HG03378 (cell line): ENCODE data around the gene EEF1AKMT3.

Experiments used
- ATAC-seq: cut with Tn5 transposase; IDR thresholded peaks from one replicate; pipeline ENCODE4 v1.9.1; 2021; ENCODE audit warnings: mild to moderate bottlenecking, moderate library complexity; ENCODE audit not compliant: unreplicated experiment

EEF1AKMT3 gene

DNA sequence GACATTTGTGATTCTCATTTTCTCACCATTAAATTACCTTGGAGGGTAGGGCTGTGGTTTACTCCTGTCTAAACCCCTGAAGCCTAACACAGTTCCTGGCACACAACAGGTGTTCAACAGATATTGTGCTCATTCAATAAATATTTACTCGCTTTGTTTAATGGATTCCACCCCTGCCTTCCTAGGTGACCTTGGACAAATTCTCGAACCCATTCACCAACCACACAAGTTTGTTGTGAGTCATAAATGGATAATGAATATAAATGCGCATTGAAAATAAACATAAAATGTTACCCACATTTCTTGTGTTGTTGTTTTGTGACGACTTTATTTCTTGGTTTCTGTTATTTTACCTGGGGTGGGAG lies 9.8 kb downstream of the EEF1AKMT3 start:
- ATAC-seq: peak; percentile 8

- peak; percentile 82 for ATAC-seq
These were observed 10.4 kb downstream of the EEF1AKMT3 start, which contains the start of gene TSFM for GRCh38 chr12:57782608-57783465. Gene TSFM (plus strand): TSS chr12:57782787. CDS start chr12:57782802, 15 bp downstream.

DNA sequence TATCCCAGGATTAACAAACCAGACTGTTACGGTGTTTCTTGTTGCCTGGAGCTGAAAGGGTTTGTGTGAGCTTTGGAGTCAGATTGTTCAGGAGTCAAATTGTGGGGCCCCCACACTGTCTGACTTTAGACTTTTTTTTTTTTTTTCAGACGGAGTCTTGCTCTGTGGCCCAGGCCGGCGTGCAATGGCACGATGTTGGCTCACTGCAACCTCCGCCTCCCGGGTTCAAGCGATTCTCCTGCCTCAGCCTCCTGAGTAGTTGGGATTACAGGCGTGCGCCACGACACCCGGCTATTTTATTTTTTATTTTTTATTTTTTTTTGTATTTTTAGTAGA lies 11.0 kb downstream of the EEF1AKMT3 start:
- no peak for ATAC-seq

DNA sequence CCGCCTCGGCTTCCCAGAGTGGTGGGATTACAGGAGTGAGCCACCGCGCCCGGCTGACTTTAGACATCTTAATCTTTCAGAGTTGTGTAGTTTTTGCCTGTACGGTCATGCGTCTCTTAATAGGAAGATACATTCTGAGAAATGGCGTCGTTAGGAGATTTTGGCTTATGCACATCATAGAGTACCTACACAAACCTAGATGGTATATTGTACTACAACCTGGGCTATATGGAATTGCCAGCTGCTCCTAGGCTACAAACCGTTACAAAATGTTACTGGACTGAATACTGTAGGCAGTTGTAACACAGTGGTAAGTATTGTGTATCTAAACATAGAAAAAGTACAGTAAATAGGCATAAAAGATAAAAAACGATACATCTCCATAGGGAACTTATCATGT lies 11.4 kb downstream of the EEF1AKMT3 start:
- no peak for ATAC-seq

DNA sequence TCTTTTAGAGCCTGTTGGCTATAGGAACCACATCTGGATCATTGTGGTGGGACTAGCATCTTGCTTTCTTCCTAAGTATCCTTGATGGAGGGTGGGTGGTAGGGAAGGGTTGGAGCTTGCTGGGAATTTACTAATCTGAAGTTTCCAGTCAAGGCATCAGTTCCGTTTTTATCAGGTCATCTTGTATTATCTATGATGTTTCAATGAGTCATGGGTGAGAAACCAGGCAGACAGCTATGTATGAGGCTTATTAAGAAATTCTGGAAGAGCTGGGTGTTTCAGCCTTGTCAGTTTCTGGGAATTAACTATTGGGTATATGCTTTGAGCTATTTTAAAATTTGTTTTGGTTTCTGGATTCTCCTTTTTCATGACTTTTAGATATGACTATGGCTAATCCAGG lies 21.5 kb downstream of the EEF1AKMT3 start:
- ATAC-seq: no peak

GRCh38 chr12:57795354-57795753 lies 22.9 kb downstream of the EEF1AKMT3 start:
- no peak for ATAC-seq

DNA sequence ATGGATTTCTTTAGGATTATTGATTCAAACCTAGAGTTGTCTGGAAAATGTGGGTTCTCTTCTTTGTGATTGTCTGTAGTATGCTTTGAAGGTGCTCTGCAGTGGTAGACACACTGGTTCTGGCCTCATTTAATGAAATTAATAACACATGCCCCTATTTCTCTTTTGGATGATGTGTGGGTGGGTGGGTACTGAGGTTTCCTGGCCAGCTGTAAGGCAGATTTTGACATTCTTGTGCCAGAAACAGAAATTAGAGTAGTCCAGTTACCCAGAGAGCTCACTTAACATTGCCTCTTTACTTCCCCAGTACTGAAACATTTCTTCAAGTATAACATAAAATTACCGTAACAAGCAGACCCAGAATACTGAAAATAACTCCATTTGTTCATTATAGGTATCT lies 24.6 kb downstream of the EEF1AKMT3 start:
- ATAC-seq: no peak

GRCh38 chr12:57797933-57798332 lies 25.5 kb downstream of the EEF1AKMT3 start:
- no peak for ATAC-seq

- ATAC-seq: no peak
These were observed 28.6 kb downstream of the EEF1AKMT3 start for GRCh38 chr12:57800965-57801364.

GRCh38 chr12:57802607-57803006 lies 30.2 kb downstream of the EEF1AKMT3 start:
- no peak for ATAC-seq

DNA sequence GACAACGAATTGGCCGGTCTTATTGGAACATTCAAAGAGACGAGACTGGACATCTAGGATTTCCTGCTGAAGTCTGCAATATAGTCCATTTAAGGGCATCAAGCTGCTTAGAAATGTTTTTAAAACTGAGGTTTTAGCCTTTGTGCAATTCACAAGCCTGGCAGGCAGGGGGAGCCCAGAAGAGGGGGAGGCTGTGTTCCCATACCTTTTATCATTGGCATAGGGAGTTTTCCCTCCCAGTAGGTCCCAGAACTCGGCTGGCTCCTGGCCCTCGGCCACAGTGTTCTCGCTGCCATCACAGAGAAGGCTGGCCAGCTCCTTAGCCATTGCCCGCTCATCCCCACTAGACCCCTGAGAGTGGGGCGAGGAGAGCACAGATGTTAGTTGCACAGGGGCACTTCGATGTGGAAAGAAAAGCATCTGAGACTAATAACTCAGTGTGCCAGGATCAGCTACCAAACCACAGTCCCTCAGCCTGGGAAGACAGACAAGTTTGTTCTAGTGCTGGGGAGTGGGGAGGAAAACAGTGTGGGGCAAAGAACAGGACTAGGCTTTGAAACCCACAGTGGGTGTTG lies 31.0 kb downstream of the EEF1AKMT3 start:
- ATAC-seq: no peak

DNA sequence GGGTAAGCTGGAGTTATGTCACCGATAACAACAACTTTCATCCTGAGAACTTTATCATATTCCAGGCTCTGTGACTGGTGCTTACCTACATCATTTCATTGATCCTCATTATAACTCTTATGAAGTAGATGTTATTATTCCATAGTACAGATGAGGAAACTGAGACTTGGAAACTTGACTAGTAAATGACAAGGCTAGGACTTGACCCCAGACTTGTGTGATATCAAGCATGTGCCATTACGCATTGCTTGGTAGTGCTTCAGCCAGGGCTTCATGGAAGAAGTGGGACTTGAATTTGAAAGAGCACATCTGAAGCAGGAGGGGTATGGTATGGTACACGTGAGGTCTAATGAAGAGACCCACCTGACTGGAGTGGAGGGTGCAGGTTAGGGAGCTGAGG lies 34.3 kb downstream of the EEF1AKMT3 start:
- no peak for ATAC-seq

GRCh38 chr12:57807285-57807684 lies 34.9 kb downstream of the EEF1AKMT3 start:
- ATAC-seq: no peak

- no peak for ATAC-seq
These were observed 35.9 kb downstream of the EEF1AKMT3 start for GRCh38 chr12:57808351-57808750.

DNA sequence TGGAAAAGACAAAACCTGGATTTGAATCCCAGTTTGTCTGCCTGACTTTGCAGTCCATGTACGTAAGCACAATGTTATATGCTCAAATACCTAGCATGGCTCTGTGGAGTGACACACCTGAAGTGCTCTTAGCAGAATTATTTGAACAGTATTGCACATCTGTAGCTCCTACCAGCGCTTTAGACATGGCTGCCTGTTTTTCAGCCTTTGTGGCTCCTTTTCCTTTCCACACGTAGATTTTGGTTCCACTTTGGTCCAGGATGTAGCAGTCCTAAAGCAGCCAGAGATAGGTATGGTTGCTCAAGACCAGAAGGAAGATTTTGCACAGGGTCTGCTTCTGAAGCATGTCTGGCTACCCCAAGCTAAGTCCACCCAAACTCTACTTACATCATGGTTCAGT lies 37.0 kb downstream of the EEF1AKMT3 start:
- no peak for ATAC-seq

GRCh38 chr12:57810450-57810849 lies 38.0 kb downstream of the EEF1AKMT3 start:
- no peak for ATAC-seq

DNA sequence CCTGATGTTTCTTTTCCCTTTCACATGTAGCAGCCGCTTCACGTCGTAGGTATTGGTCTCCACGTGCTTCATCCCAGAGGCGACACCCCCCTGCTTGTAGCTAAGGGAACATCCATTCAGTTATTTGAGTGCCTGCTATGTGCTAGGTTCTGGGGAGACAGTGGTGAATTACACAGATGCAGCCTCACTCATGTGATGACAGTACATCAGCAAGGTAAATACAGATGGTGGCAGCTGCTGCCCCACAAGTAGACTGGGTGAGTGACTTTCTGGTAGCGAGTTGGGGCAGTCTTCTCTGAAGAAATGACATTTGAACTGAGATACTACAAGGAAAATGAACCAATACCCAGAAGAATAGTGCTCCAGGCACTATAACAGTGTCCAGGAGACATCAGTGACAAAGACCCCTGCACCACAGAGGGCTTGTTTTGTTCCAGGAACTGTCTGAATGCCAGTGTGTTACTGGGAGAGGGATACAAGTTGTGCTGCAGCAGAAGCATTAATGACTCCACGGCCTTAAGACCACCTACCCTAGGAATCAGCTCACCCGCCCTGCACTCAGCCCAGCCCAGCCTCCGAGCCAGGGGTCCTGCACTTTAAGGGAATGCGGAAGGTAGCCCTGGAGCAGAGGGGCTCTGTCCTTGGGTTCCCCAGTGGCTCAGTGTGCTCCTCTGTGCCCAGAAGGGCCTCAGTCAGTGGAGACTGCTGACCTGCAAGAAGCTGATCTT lies 38.8 kb downstream of the EEF1AKMT3 start:
- ATAC-seq: no peak

GRCh38 chr12:57813111-57813970 lies 40.9 kb downstream of the EEF1AKMT3 start:
- no peak for ATAC-seq

DNA sequence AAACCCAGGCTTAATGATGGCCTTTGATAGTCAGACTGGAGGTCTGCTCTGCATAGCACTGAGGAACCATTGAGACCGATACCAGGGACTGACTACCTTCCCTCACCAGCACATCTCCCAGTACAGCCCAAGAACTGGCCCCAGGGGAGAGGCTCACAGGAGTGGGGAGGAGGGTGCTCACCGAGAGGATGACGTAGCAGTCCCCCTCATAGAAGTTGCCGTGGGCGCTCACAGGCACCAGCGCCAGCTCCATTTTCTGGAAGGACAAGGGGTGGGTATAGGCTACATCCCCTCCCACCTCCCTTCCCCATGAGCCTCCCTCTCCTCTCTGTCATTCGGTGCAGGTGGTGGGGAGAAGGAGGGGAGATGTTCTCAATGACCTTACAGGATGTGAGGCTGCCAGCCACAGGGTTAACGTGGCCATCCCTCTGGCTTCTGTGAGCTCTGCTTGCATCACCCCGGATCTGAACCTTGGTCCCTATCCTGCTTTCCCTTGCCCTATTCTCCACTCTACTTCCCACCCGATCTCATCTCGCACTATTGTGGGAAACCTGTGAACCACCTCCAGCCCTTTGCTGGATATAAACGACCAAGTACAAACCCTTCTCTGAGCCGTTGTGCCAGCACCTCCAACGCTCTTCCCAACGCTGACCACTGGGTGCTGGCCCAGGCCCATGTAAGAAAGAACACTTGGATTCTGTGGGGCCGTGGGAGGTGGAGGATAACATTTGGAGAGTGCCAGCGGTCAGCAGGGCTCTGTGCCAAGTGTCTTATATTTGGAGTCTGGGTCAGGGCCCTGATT lies 41.8 kb downstream of the EEF1AKMT3 start:
- ATAC-seq: no peak
